Caco-2 (cell line): ENCODE results near the gene SCGB3A1. TPM values are rescaled to one million over a fixed set of nuclear protein-coding genes. Genes with fewer than 3 reads are reported as not detected.

Experiments
- BruUV-seq: library from RNA; stranded (reverse); fragments of 400-500 nt; replicated peaks from 2 replicates; lab custom pipeline; 2021; lab: Mats Ljungman, UMichigan
- CTCF ChIA-PET: fragments of 300-600 bp; sonication (Branson Sonifier 250); formaldehyde crosslinking; loops from one replicate; lab custom pipeline; 2022; ENCODE audit warnings: antibody characterized with exemption; lab: Charles Lee
- POLR2A ChIA-PET: fragments of 300-600 bp; sonication (Branson Sonifier 250); formaldehyde crosslinking; loops from one replicate; lab custom pipeline; 2022; ENCODE audit warnings: antibody characterized with exemption; lab: Charles Lee
- DNase-seq, 2 experiments: peaks; one replicate each; pipeline versions ENCODE4 v3.0.0 to v3.0.0-alpha.2; 2020 to 2022
- H3K27me3 ChIP-seq: replicated peaks from 2 replicates; pipeline ENCODE4 v1.6.0; 2011; ENCODE audit warnings: low read length; ENCODE audit not compliant: control insufficient read depth, insufficient read depth
- H3K36me3 ChIP-seq: 2 replicates; pipeline ENCODE4 v1.5.1; 2011; ENCODE audit warnings: low read length; ENCODE audit not compliant: control insufficient read depth, insufficient read depth
- H3K4me1 ChIP-seq: fragments of 250-450 bp; sonication (Bioruptor Pico); 2 replicates; pipeline ENCODE4 v1.5.1; 2020; ENCODE audit warnings: mild to moderate bottlenecking
- H3K4me3 ChIP-seq: 2 replicates; pipeline ENCODE4 v1.5.1; 2011; ENCODE audit warnings: low read depth, mild to moderate bottlenecking, control low read depth, low read length
- H3K9me3 ChIP-seq: fragments of 250-450 bp; sonication (Bioruptor Pico); 2 replicates; pipeline ENCODE4 v1.5.1; 2020; ENCODE audit warnings: mild to moderate bottlenecking, moderate library complexity
- H3K27ac Mint-ChIP-seq: one replicate; pipeline ENCODE4 v1.8.0; 2022; ENCODE audit warnings: mixed read lengths; ENCODE audit not compliant: unreplicated experiment
- H3K27me3 Mint-ChIP-seq: one replicate; pipeline ENCODE4 v1.8.0; 2022; ENCODE audit warnings: mixed read lengths; ENCODE audit not compliant: insufficient read depth, unreplicated experiment
- H3K36me3 Mint-ChIP-seq: one replicate; pipeline ENCODE4 v1.8.0; 2022; ENCODE audit warnings: mild to moderate bottlenecking, mixed read lengths; ENCODE audit not compliant: insufficient read depth, unreplicated experiment
- H3K4me1 Mint-ChIP-seq: one replicate; pipeline ENCODE4 v1.8.0; 2022; ENCODE audit warnings: low read depth, mixed read lengths; ENCODE audit not compliant: unreplicated experiment
- H3K4me3 Mint-ChIP-seq: one replicate; pipeline ENCODE4 v1.8.0; 2022; ENCODE audit warnings: mild to moderate bottlenecking, moderate library complexity, mixed read lengths; ENCODE audit not compliant: unreplicated experiment
- H3K9me3 Mint-ChIP-seq: one replicate; pipeline ENCODE4 v1.8.0; 2022; ENCODE audit warnings: mixed read lengths; ENCODE audit not compliant: unreplicated experiment
- intact Hi-C: fragments of 100-400 bp; cut with micrococcal nuclease; formaldehyde crosslinking; loops from one replicate; pipeline ENCODE4 v1.10.0; 2022; ENCODE audit not compliant: unreplicated experiment
- total RNA-seq: library from RNA; stranded (reverse); gene quantifications from 2 replicates; pipeline ENCODE4 v1.2.3, GENCODE V29; 2022
- TF ChIP-seq, protein P1 (sequence below), 2 experiments: fragments of 200-600 bp in 1 of 2; IDR thresholded peaks; 1 replicate in 1 of 2; 2 replicates in 1 of 2; pipeline versions ENCODE4 v1.5.1 to v1.8.0; 2011 to 2022; ENCODE audit warnings: antibody characterized with exemption in 1 of 2, control low read depth in 1 of 2, inconsistent platforms in 1 of 2, low read depth in 1 of 2, low read length in 1 of 2, mild to moderate bottlenecking in 1 of 2, moderate library complexity in 1 of 2; ENCODE audit not compliant: insufficient read depth in 1 of 2, severe bottlenecking in 1 of 2, unreplicated experiment in 1 of 2

SCGB3A1 gene
- total RNA-seq, 1 experiment from 2014 or later: not detected

DNA sequence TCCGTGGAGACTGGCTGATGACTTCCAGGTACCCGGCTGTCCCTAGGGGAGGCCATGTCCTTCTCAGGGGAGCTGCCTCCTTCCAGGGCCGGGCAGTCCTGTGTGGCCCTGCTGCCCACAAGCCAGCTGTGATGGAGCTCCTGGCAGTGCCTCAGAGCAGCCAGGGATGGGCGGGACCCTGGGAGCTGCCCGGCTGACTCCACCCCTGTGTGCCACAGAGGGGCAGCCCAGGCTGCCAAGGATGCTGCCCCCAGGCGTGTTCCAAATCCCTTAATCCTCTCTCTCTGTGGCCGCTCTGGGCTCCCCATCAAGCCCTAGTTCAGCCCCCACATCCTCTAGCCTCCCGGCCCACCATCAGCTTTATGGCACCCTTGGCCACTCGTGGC is 7.0 kb upstream of the SCGB3A1 start:
- no peak overlapping the region for H3K27ac Mint-ChIP-seq
- CTCF ChIA-PET: no interaction called here

GRCh38 chr5:180596668-180597231 is 5.5 kb upstream of the SCGB3A1 start:
- Histone ChIP-seq H3K36me3 (no peaks in the 10 kb centered on the region), H3K4me1 (no peaks in the 10 kb centered on the region), H3K4me3 (no peak overlapping the region), H3K9me3 (no peaks in the 10 kb centered on the region), H3K27me3 (no peaks in the 10 kb centered on the region)
- intact Hi-C loops: no loop called here
- no TSS peak for BruUV-seq
- Mint-ChIP-seq H3K27ac (no peak overlapping the region), H3K27me3 (peaks cover 3% of the 10 kb centered on the region), H3K4me3 (no peak overlapping the region), H3K9me3 (no peaks in the 10 kb centered on the region), H3K4me1 (no peaks in the 10 kb centered on the region), H3K36me3 (no peaks in the 10 kb centered on the region)
- ChIA-PET POLR2A (no interaction called here), CTCF (interaction anchor here (0.7 kb wide), 1 partner anchor 349 kb away, joined by 3 read pairs; no protein-coding TSS in a partner anchor)
- peak in 1 of 2 experiments; percentile 33 for DNase-seq
- TF ChIP-seq, protein P1, sequence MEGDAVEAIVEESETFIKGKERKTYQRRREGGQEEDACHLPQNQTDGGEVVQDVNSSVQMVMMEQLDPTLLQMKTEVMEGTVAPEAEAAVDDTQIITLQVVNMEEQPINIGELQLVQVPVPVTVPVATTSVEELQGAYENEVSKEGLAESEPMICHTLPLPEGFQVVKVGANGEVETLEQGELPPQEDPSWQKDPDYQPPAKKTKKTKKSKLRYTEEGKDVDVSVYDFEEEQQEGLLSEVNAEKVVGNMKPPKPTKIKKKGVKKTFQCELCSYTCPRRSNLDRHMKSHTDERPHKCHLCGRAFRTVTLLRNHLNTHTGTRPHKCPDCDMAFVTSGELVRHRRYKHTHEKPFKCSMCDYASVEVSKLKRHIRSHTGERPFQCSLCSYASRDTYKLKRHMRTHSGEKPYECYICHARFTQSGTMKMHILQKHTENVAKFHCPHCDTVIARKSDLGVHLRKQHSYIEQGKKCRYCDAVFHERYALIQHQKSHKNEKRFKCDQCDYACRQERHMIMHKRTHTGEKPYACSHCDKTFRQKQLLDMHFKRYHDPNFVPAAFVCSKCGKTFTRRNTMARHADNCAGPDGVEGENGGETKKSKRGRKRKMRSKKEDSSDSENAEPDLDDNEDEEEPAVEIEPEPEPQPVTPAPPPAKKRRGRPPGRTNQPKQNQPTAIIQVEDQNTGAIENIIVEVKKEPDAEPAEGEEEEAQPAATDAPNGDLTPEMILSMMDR (IDR thresholded peaks at IDR 0.05; ENCODE audit: insufficient read depth in 1 of 2, low read depth in 1 of 2, low read length in 1 of 2, severe bottlenecking in 1 of 2, unreplicated experiment in 1 of 2): no peak

More for the DNA sequence above, 7.0 kb upstream of the SCGB3A1 start:
- Histone ChIP-seq H3K4me1 (no peaks in the 10 kb centered on the region), H3K9me3 (no peaks in the 10 kb centered on the region), H3K36me3 (no peaks in the 10 kb centered on the region), H3K27me3 (no peaks in the 10 kb centered on the region), H3K4me3 (no peak overlapping the region)
- no peaks in the 10 kb centered on the region for H3K27me3 Mint-ChIP-seq
- no TSS peak for BruUV-seq
- intact Hi-C loops: no loop called here
- H3K36me3 Mint-ChIP-seq: no peaks in the 10 kb centered on the region
- no peak overlapping the region for H3K4me3 Mint-ChIP-seq
- DNase-seq: no peak
- no peaks in the 10 kb centered on the region for H3K9me3 Mint-ChIP-seq
- TF ChIP-seq, protein P1 (IDR thresholded peaks at IDR 0.05; ENCODE audit: insufficient read depth in 1 of 2, low read depth in 1 of 2, low read length in 1 of 2, severe bottlenecking in 1 of 2, unreplicated experiment in 1 of 2): no peak
- H3K4me1 Mint-ChIP-seq: no peaks in the 10 kb centered on the region
- POLR2A ChIA-PET: no interaction called here

DNA sequence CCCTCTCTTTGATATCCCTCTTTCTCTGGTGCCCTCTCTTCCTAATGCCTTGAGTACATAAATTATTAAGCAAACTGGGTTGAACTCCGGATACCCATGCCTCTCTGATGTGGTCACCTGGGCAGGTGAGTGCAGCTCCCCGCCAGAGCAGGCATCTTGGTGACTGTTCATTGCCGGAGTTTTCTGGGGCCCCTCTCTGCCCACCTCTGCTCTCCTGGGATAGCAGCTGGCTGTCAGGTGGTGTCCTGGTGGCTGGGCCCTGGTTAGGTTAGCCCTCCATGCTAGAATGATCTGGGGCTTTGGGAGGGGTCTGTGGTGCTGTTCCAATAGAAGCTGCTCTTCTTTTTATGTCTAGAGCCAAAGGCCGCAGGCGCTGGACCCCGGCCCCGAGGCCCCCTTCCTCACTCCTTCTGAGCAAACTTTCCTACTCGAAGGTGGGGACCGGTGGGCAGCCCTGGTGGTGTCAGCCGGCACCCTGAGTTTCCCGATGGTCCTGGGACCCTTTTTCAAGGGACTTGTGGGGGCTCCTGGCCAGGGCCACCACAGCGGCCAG is 4.9 kb upstream of the SCGB3A1 start:
- ChIA-PET POLR2A (no interaction called here), CTCF (no interaction called here)
- no peak for DNase-seq
- intact Hi-C loops: no loop called here
- no peak overlapping the region for H3K4me3 Mint-ChIP-seq
- Histone ChIP-seq H3K27me3 (no peaks in the 10 kb centered on the region), H3K36me3 (no peaks in the 10 kb centered on the region), H3K4me3 (no peak overlapping the region), H3K9me3 (no peaks in the 10 kb centered on the region), H3K4me1 (no peaks in the 10 kb centered on the region)
- peaks cover 3% of the 10 kb centered on the region for H3K27me3 Mint-ChIP-seq
- no peaks in the 10 kb centered on the region for H3K9me3 Mint-ChIP-seq
- BruUV-seq: no TSS peak
- H3K27ac Mint-ChIP-seq: no peak overlapping the region
- TF ChIP-seq, protein P1 (IDR thresholded peaks at IDR 0.05; ENCODE audit: insufficient read depth in 1 of 2, low read depth in 1 of 2, low read length in 1 of 2, severe bottlenecking in 1 of 2, unreplicated experiment in 1 of 2): no peak
- H3K4me1 Mint-ChIP-seq: no peaks in the 10 kb centered on the region
- no peaks in the 10 kb centered on the region for H3K36me3 Mint-ChIP-seq
